HG03442 (cell line): Measurements from ENCODE around the gene ECE1.

ENCODE experiments used
- ATAC-seq: cut with Tn5 transposase; IDR thresholded peaks from one replicate; pipeline ENCODE4 v1.9.1; 2021; ENCODE audit warnings: mild to moderate bottlenecking, moderate library complexity; ENCODE audit not compliant: unreplicated experiment

The ECE1 gene

DNA sequence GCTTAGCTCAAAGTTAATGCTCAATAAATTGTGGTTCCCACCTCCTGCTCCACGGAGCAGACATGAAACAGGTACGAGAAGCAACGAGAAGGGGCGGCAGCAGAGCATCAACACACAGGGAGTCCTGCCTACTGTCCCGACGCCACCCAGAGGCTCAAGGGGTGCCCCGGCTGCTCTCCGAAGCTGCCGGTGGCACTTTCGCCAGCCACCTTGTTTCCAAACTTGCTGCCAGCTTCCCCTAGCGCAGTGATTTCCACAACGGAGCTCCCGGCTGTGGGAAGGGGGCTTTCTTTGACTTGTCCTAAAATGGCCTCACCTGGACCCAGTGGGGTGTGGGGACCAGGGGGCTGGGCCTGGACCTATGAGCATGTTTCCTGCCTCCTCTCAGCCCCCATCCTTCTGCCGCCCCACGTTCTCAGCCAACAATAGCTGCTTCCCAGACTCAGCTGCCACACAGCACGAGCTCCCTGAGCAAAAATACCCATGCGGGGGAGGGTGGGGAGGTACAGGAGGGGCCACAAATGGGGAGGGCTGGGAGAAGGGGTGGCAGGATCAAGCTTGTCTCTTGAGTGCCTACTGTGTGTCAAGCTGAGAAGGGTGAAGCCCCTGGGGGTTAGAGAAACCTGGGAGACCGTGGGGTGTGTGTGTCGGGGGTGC, 35.6 kb upstream of the ECE1 start:
- no peak for ATAC-seq

- ATAC-seq = no peak
Measured at GRCh38 chr1:21325231-21325718, 35.0 kb upstream of the ECE1 start.

- ATAC-seq = peak; percentile 43
Measured at GRCh38 chr1:21324368-21325141, 34.3 kb upstream of the ECE1 start.

GRCh38 chr1:21323091-21323490, 32.8 kb upstream of the ECE1 start:
- ATAC-seq = no peak

- ATAC-seq = no peak
Measured at GRCh38 chr1:21322681-21323016, 32.4 kb upstream of the ECE1 start.

DNA sequence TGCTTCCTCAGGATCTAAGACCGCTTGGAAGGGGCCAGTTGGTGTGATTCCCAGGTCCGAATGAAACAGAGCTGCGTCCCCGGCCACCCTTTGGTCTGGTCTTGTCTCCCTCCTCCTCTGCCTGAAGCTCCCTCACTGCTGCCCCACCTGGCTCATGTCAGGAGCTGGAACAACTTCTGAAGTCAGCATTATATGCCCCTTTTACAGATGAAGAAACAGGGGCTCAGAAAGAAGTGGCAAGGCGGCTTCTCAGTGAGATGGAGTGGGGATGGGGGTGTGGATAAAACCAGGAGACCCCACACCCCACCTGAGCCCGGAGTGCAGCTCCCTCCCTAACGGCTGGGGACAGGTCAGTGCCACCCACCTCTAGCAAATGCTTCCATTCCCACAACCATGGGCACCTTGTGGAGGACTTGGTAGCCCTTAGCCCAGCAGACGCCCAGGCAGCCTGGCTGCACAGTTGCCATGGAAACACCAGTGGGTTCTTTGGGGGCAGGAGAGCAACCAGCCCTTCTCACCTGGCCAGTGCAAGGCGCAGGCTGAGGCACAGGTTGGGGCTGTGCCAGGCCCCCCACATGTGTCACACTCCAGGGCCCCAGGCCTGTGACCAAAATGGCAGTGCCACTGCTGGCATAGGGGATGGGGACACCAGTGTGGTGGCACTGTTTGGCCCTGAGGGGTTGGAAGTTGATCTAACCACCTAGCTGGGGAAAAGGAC, 31.9 kb upstream of the ECE1 start:
- ATAC-seq = no peak

DNA sequence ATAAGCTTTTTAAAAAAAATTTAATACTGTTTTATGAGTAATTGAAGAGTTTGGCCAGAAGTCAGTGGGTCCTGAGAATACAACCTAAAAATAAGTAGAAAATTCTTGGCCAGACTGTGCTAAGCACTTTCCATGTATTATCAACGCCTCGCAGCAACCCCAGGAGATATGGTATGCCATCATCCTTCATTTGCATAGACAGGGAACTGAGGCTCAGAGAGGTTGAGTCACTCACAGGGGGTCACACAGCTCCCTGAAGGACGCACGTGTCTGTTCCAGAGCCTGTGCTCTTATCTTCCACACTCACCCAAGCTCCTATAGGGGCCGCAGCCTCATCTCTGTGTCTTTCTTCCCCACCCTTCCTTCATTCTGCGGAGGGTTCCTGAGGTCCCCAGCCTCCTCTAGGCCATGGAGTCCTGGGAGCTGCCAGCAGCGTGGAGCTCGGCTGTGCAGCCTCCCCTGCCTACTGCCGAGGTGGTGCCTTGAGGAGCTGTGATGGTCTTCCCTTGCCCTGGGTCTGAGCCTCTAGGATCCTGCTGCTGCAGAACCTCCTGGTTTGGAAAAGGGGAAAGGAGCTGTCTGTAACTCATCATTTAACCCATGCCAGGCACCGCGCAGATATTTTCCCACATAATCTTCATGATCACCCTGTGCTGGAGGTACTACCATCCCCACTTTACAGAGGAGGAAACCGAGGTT, 30.3 kb upstream of the ECE1 start:
- no peak for ATAC-seq

GRCh38 chr1:21319447-21320407, 29.5 kb upstream of the ECE1 start:
- no peak for ATAC-seq

DNA sequence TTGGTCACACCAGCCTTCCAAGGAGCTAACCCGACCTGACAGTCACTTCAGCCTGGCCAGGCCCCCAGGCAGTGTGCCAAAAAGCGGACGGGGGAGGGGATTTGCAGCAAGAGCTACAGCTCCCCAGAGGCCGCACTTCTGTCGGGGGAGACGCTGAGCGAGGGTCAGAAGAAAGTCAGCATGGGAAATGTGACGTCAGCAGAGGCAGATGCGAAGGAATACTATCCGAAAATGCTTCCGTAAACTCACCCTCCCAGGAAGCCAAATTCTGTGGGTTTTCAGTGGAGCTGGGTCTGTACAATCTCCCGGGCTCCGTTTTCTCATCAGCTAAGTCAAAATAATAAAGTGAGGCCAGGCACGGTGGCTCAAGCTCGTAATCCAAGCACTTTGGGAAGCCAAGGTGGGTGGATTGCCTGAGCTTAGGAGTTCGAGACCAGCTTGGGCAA, 28.5 kb upstream of the ECE1 start:
- ATAC-seq = no peak

DNA sequence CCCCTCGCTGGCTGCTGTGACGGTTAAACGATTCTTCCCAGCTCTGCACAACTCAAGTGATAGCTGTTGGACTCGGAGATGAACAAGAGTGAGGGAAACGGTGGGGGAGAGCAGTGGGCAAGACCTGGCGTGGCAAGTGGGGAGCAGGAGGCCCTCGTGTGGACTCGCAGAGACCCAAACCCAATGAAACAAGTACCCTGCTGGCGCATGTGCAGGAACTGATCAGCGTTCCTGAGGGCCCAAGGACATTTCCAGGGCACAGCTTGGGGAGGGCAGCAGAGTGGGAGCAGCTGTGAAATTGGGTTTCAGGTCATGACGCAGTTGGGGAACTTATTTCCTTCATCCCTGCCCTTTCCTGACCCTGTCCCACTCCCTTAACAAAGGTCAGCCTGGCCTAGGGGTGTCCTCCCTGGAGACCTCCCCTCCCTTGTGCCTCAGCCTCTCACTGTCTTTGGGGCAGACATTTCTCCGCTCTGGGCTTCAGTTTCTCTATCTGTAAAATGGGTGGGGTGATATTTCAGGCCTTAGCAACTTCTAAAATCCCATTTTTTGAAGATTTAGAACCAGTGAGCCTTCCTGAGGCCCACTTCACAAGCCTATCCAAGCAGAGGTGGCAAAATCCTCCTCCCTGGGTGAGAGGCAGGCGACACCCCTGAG, 27.9 kb upstream of the ECE1 start:
- ATAC-seq = no peak

DNA sequence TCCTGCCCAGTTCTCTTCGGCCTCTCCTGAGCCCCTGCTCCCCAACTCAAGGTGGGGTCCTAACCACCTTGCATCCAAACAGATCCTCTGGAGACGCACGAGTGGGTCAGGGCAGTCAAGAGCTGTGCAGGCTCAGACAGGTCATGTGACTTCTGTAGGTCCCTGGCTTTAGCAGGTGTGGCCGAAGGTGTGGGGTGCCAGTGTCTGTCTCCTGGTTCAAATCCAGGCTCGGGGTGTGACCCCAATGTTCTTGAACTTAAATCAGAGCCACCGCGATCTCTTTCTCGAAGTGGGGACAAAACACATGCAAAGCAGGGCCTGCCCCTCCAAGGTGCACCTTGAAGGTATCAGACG, 27.4 kb upstream of the ECE1 start:
- ATAC-seq = no peak

- ATAC-seq = no peak
Measured at GRCh38 chr1:21317035-21317689, 26.9 kb upstream of the ECE1 start.

DNA sequence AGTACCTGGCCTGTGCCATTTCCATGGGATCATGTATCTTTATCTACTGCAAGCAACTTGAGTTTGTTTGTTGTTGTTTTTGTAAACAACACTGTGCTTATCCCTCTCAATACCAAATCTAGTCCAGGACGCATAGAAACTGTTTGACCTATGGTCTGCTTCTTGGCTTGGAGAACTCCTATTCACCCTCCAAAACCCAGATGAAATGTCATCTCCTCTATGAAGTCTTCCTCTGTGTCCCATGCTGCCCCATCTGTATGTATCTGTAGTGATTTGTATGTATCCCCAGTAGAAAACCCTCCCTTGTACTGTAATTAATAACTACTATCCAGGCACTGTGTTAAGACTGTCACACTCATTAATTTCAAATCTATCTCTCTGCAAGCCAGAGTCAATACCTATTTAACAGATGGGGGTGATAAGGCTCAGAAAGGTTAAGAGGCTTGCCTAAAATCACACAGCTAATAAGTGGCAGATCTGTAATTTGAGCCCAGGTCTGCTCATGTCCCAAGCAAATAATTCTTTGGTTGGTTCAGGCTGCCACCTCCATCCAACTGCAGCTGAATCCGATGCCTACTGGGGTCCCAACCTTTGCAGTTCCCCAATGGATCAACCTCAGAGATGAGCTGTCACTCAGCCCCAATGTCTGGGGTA, 24.6 kb upstream of the ECE1 start:
- ATAC-seq = no peak

DNA sequence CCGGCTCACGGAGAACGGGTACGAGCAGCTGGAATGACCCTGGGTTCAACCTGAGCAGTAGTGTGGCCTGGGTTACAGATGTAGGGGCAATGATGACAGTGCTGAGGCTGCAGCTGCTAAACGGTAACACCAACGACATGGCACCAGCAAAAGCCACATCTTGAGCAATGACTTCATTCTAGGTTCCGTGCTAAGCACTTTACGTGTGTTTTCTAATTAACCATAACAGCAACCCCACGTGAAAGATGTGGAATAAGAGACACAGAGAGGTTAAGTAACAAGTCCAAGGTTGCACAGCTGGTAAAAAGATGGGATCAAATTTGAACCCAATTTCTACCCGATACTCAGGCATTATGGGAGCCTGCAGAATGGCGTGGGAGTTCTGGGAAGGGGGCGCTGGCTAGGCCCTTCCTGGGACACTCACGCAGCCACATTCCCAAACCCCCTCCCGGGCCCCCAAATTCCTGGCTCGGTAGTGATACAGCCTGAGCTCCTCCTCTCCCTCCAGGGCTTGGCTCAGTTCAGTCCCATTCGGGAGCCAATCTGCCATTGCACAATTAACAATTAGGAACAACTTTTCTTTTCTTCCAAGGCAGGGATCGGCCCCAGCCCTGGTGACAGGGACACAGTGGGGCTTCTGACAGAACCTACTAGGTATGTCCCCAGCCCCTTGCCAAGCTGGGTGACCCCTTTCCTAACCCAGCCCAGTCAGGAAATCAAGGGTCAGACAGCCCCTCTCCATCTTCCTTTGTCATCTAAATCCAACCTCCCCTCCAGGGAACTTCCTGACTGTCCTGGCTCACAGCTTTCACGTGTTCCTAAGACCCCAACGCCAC, 23.8 kb upstream of the ECE1 start:
- ATAC-seq = no peak

DNA sequence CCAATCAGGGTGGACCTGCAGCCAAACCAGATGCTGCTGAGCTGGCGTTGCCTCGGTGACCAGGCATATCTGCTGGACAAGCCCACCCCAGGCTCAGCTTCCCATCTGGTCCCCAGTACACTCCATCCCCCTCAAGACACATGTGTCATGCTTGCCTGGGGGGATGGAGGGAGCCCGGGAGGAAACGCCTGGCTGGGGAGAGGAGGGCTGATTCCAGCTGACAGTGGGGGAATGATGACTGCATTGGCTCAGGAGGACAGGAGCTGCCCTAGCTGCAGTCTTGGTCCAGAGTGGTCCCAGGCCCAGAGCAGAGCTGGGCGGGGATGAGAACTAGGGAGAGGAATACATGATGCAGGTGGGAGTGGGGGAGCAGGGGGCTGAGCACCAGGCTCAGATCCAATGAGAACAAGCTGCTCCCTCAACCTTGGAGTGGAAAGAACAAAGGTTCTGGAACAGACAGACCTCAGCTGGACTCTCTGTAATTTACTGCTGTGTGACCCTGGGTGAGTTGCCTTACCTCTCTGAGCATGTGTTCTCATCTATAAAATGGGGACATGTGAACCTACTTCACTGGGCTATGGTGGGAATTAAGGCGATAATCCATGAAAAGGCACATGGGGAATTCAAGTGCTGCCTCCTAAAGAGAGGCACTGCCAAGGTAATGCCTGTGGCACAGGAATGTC, 23.1 kb upstream of the ECE1 start:
- ATAC-seq = no peak

GRCh38 chr1:21312407-21312992, 22.2 kb upstream of the ECE1 start:
- ATAC-seq = no peak

GRCh38 chr1:21311016-21311415, 20.8 kb upstream of the ECE1 start:
- ATAC-seq = no peak
